Activated CD8-positive, alpha-beta memory T cell treated with anti-CD3 and anti-CD28 coated beads for 24 hours (primary cell): ENCODE results near the gene MDM4.
"Not testable (repeated sequence)": the region's sequence is repeated elsewhere in the genome, so short reads cannot be mapped to it uniquely, and the experiment has no call there.

Experiments used
- DNase-seq: peaks from one replicate; pipeline ENCODE4 v3.0.0-alpha.2; 2020

The MDM4 gene

DNA sequence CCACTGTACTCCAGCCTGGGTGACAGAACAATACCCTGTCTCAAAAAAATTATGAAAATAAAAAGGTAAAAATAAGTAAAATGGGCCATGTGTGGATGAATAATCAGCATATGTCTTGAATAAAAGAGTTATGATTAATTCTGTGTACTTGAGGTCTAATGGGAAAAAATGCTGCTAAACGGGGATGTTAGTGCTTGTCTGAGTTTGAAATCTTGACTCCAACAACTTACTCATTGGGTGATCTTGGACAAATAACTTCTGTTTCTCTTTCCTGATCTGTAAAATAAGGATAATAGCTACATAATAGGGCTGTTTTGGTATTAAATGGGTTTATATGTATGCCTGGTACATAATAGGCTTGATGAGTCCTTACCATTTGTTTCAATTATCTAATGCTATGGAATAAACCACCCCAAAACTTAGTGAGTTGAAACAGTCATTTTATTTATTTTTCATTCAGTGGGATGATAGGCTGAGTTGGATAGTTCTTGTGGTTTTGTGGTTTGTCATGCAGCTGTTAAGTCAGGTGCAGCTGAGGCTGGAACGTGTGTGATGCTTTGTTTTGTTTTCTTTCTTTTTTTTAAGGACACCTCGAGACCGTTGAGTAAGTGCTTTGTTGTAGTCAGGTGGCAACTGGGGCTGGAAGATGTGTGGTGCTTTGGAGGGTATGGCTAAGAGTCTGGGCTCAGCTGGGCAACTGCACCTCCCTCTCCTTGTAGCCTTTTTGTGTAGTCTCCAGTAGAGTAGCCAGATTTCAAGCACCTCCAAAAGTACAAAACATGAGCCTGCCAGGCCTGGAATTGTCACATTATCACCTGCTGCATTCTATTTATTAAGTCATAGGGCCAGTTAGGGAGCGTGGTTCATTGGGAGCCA lies 4.9 kb downstream of the MDM4 start:
- DNase-seq, result no peak

DNA sequence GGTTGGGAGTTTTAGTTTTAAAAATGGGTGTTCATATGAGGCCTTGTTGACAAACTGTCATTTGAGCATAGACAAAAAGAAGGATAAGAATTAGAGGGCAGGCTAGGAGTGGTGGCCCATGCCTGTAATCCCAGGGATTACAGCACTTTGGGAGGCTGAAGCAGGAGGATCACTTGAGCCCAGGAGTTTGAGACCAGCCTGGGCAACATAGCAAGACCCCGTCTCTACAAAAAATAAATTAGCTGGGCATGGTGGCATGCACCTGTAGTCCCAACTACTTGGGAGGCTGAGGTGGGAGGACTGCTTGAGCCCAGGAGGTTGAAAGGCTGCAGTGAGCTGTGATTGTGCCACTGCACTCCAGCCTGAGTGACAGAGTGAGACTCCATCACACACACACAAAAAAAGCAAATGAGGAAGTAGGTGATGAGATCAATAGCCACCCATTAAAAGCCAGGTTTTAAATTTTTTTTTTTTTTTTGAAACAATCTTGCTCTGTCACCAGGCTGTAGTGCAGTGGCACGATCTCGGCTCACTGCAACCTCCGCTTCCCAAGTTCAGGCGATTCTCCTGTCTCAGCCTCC lies 5.8 kb downstream of the MDM4 start:
- not testable (repeated sequence) for DNase-seq

DNA sequence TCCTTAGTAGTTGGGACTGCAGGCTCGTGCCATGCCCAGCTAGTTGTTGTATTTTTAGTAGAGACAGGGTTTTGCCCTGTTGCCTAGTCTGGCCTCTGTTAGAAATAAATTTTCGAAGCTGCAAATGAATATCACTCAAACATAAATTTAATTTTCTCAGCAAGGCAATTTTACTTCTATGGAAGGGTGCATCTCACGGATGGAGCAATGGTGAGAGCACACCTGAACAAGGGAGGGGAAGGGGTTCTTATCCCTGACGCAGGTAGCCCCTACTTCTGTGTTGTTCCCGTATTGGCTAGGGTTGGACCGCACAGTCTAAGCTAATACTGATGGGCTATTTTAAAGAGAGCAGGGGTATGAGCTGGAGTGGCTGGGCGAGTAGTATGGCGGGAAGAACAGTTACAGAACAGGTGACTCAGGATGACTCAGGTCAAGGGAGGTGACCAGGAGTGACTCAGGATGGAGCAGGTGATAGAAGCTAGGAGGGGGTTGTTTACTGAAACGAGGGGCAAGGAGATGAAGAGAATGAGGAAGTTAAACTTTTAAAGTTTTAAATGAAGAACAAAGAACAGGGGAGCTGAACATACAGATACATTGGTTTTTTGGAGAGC lies 7.5 kb downstream of the MDM4 start:
- no peak for DNase-seq

DNA sequence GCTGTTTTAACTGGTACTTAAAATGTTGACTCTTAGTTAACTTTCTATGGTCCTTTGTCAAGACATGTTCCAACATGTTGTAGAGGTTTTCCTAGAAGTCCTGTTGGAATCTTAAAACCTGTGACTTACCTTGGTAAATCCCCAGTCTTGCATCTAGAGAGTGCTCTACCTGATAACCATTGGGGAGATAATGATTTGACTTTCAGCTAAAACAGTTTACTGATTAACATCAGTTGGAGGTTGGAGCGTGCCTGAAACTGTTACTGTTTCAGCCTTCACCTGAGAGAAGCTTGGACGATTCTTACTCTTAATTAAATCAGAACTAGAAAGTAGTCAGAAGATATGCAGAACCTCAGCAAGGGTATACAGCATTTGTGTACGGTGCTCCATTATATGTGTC lies 8.8 kb downstream of the MDM4 start:
- no peak for DNase-seq

DNA sequence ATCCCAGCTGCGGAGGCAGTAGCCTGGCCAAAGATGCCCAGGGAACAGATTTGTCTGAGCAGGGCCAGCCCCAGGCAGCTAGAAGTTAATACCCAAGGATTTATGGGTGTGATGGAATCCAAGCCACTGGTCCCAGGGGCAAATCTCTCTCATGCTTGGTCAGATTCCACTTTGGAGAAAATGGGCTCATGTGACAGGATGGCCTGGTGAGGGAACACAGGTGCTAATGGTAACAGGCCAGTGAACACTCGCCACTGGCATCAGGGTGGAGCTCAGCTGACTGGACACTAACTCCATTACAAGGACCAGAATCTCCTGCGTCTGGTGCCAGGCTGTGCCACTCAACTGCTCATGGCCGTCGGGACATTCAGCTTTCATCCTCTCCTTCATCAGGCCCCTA lies 12.0 kb downstream of the MDM4 start:
- DNase-seq, result no peak

DNA sequence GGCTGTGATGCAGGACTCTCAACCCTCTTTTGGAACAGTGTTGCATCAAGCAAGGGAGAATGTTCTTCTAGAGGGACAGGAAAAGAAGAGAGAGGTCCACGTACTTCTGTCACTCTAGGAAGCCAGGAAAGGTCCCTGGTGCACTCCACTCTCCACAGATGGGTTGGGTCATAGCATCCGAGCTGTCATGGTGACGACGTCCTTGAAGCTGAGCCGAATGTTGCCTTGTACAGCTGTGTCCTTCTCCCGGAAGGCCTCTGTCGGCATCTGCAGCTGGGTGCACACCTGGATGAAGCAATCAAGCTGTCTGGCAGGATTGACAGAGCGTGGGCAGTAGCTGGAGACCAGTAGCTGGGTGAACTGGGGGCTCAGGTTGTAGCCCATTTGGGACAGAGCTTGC lies 12.5 kb downstream of the MDM4 start:
- no peak for DNase-seq

DNA sequence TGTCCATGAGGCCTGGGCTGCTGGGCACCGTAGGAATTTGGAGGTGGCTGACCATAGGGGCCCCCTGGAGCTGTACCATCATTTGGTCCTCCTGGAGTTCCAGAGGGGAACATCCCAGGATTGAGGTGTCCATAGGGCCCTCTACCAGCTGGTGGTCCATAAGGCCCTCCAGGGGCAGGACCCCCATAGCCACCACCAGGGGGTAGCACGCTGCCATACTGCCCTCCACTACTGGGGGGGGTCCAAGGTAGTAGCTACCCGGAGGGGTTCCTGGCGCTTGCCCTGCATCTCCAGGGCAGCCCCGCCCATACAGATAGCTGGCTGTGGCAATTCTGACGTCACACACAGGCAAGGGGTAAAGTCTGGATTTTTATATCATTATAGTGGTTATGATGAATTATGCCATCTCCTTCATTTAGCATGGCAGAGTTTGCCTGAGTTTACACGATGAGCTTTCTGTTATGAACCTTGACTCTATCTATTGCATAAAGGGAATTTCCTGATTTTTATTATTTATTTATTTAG lies 13.2 kb downstream of the MDM4 start:
- no peak for DNase-seq

DNA sequence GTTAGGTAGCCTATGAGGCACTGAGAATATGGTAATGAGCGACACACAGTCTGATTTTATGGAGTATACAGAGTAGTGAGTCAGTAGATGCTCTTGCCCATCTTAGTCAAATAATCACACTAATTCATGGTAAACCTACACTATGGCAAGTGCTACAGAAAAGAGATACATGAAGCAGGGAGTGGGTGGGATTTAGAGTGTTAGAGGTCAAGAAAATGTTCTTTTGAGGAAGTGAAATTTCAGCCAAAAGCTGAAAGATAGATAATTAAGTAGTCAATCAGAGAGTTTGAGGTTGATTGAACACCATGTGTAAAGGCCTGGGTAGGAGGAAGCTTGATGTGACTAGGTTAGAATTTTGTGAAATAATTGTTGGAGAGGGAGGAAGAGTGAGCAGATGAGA lies 14.7 kb downstream of the MDM4 start:
- no peak for DNase-seq

DNA sequence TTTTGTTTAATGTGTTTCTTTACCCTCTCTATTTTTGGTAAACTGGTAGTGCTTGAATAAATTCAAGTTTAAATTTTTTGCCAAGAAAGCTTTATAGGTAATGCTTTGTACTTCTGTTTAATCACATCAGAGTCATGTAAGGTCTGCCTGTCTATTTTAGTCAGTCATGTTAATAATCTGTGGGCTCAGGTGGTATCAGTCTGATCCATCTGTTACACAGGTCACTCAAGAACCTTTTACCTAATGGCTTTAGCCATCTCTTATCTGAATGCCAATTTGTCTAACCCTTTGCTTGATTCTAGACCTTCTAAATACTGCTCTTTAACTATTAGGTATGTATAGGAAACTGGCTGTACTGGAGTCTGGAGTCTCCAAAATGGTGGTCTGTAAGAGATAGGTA lies 16.6 kb downstream of the MDM4 start:
- no peak for DNase-seq

DNA sequence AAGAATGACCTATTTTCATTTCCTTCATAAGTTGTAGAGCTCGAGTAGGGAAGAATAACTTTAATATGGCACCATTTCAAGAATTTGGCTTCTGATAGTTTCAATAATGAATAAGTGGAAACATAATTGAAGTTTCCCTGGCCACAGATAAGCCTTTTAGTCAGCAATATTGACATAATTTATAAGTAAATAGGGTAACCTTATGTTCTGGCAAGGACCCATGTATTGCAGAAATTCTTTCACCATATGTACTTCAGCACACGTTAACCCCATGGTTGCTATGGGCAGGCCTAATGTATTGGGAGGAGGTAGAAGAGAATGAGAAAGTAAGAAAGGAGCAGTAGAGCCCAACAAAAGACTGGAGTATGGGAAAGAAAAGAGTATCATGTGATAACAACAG lies 25.4 kb downstream of the MDM4 start:
- DNase-seq, result no peak

DNA sequence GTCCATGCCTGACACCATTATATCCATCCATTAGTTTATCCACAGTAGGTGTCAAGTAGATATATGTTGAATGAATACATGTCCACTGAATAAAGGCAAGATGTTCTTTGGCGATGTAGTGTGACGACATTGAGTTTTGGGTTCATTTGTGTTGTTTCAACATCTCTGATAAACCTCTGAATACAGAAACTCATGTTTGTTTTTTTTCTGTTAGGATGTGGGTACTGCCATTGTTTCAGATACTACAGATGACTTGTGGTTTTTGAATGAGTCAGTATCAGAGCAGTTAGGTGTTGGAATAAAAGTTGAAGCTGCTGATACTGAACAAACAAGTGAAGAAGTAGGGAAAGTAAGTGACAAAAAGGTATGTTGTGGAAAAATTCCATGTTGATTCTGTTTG lies 28.1 kb downstream of the MDM4 start:
- DNase-seq, result no peak

DNA sequence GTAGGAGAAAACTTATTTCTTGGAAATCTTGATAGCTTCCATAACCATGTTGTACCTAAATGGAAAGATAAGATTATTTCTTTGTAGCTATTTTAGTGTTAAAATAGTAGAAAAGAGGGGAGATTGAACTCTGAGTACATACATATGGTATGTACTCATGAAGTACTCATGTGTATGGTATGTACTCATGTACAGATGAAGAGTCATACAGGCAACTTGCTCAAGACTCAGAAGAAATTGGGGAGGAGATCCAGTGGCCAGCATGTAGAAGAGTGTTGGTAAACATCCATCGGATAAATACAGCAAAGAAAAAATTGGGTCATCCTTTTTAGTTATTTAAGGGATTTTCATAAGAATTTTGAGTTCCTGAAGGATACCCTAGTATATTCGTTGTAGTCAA lies 29.0 kb downstream of the MDM4 start:
- no peak for DNase-seq

DNA sequence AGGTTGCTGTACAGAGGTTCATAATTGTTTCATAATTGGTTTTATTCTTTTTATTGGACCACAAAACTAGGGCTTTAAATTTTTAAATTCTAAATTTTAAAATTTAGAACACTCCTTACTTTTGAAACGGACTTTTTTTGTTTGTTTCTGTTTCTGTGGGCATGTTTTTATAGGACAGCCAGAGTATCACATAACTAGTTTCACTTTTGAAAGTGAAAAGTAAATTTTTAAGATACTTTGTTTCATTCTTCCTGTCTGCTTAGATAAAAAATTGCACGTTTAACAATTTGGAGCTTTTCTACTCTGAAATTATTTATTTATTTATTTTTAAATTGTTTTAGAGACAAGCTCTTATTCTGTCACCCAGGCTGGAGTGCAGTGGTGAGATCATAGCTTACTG lies 29.7 kb downstream of the MDM4 start:
- no peak for DNase-seq

DNA sequence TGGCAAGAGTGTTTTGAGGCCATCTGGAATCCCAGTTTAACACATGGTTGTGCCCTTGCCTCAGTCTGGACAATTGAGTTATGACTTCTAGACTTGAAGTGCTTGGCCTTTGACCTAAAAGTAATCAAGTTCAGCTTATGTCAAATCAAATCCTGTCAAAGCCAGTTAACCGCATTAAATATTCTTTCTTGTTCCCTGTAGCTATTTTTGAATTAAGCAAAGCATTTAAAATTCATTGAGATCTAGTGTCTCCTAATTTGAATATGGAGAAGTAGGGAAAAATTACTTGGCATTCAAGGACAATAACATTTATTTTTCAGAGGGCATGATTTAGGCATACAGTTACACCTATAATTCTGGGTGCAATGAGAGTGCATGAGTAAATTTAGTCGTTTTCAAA lies 32.1 kb downstream of the MDM4 start:
- no peak for DNase-seq

DNA sequence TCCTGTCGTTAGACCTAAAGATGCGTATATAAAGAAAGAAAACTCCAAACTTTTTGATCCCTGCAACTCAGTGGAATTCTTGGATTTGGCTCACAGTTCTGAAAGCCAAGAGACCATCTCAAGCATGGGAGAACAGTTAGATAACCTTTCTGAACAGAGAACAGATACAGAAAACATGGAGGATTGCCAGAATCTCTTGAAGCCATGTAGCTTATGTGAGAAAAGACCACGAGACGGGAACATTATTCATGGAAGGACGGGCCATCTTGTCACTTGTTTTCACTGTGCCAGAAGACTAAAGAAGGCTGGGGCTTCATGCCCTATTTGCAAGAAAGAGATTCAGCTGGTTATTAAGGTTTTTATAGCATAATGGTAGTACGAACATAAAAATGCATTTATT lies 33.1 kb downstream of the MDM4 start:
- DNase-seq, result no peak

DNA sequence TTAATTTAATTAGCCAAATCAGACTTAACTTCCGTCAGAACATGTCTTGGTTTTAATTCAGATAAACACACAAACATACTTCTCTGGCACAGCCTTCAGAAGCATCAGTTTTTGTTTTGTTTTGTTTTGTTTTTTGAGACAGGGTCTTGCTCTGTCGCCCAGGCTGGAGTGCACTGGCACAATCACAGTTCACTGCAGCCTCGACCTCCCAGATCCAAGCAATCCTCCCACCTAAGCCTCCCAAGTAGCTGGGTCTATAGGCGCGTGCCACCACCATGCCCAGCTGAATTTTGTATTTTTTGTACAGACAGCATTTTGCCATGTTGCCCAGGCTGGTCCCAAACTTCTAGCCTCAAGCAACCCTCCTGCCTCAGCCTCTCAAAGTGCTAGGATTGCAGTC lies 34.7 kb downstream of the MDM4 start:
- no peak for DNase-seq

DNA sequence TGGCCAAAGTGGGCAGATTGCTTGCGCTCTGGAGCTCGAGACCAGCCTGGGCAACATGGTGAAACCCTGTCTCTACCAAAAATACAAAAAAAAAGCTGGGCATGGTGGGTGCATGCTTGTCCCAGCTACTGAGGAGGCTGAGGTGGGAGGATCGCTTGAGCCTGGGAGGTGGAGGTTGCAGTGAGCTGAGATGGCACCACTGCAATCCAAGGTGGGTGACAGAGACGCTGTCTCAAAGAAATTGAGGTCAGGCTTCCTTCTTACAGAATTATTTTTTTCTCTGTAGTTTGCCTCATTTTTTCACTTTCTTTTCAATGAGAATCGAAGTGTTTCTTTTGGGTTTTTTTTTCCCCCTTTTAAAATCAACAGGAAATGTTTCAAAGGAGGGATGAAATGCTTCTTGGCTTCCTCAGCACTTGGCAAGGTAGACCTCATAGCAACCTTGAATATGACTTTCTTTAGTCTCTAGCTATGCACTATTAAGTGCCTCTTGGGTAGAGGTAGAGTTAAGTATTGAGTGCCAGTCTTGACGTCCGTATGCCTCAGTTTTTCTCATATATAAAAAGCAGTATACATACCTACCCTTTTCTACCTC lies 40.3 kb downstream of the MDM4 start:
- no peak for DNase-seq

DNA sequence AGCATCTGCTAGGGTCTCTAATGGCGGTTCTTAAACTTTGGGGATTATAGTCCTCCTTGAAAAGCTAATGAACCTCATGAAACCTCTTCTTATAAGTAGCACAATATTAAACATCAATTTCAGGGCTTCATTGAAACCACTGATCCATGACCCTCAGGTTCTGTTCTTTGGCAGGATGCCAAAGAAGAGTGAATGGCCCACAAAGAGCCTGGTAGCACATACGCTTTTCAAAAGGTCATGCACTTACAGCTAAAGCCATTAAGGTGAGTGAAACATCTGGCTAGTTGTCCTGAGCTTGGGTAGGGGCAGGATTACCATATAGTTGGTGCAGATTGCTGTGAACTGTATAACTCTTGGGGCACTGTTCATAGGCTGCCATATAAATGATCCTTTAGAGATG lies 42.3 kb downstream of the MDM4 start:
- no peak for DNase-seq

DNA sequence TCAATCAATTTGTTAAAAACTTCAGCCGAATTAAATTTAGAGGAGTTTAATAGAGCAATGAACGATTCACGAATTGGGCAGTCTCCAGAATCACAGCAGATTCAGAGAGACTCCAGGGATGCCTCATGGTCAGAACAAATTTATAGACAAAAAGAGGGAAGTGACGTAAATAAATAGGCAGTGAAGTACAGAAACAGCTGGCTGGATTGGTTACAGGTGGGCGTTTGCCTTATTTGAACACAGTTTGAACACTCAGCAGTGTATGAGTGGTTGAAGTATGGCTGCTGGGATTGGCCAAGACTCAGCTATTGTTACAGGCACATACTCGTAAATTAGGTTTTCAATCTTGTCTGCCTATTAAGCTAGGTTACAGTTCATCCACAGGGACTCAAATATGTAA lies 43.8 kb downstream of the MDM4 start:
- not testable (repeated sequence) for DNase-seq

DNA sequence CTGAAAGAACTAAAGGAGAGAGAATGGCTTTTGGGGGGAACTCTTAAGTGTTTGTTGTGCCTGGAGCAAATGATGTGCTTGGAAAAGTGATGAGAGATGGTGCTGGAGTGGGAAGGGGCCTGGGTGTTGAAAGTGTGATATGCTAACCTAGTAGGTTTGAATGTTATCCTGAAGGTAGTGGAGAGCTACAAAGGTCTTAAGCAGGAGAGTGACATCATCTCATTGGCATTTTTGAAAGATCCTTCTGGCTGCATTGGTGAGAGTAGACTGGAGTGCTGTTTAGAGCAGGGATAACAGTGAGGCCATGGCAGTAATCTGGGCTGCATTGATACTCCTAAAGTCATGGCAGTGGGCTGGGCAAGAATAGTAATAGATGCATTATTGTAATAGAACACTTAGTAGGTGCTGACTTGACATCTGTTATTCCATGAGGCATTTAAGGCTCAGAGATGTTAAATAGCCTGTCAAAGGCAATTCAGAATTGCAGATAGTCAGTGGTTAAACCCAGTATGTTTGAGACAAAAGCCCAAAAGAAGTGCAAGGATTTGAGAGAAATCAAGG lies 44.5 kb downstream of the MDM4 start:
- no peak for DNase-seq

DNA sequence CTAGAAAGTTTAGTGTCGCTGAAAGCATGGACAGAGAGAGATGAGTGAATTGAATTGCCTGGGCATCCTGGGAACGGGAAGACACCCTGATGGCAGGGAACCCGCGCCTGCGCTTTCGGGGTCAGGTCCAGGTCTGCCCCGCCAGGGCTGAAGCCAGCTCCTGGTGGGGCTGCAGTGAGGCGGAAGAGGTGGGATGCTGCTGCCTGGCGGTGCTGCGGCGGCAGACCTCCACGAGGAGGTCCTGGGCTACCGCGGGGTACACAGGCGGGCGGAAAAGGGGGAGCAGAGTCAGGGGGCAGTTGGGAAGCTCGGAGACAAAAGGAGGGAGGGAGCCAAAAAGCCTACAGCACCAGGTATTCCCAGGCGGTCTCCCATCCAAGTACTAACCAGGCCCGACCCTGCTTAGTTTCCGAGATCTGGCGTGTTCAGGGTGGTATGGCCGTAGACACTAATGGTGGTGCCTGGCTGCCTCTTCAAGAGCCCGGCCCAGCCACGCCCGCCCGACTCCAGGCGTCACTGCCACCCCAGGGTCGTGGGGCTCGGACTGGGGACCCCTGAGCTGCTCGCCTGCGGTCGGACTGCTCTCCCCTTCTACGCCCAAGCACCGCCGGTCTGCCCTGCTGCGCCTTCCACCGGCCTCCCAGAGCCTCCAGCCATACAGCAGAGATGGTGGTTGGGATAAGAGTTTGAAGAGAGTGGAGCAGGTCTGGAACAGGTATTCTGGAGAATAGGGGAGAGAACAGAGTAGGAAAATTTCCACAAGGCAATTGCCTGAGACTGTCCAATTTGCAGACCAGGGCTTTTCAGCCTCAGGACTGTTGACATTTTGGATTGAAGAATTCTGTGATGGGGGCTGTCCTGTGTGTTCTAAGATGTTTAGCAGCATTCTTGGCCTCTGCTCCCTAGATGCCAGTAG lies 46.1 kb downstream of the MDM4 start:
- no peak for DNase-seq

DNA sequence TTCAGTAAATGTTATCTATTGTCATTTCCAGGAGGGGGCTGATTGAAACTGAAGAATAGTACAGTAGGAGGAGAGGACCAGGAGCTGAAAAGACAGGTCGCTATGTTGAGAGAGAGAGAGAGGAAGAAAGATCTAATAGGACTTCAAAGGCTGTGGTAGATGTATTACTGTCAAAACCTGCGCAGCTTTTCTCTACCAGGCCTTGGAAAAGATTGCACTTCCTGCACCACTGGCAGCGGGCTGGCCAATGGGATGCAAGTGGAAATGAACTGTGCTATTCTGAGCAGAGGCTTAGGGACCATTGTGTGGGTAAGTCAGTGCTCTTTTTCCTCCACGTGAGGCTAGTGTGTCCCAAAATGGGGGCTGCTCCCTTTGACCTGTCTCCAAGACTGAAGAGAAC lies 47.1 kb downstream of the MDM4 start:
- DNase-seq, result no peak
